GM10248 (cell line): Measurements from ENCODE around the gene OPRD1.

ENCODE experiments used
- CTCF ChIA-PET: fragments of 300-600 bp; sonication (Branson Sonifier 250); formaldehyde crosslinking; extraction: SDS; loops from one replicate; lab custom pipeline; 2021; ENCODE audit warnings: antibody characterized with exemption; lab: Yijun Ruan, JAX
- POLR2A ChIA-PET: fragments of 350-650 bp; sonication (Branson Sonifier 250); formaldehyde crosslinking; extraction: SDS; loops from one replicate; lab custom pipeline; 2020; ENCODE audit warnings: antibody characterized with exemption; lab: Yijun Ruan, JAX
- DNase-seq: peaks from one replicate; pipeline ENCODE4 v3.0.0; 2012; ENCODE audit errors: extremely low spot score
- CTCF ChIP-seq: IDR thresholded peaks from 2 replicates; pipeline ENCODE4 v1.5.1; 2012; ENCODE audit warnings: mild to moderate bottlenecking, low read depth; ENCODE audit errors: extremely low read depth, missing control alignments, control extremely low read depth

The OPRD1 gene

DNA sequence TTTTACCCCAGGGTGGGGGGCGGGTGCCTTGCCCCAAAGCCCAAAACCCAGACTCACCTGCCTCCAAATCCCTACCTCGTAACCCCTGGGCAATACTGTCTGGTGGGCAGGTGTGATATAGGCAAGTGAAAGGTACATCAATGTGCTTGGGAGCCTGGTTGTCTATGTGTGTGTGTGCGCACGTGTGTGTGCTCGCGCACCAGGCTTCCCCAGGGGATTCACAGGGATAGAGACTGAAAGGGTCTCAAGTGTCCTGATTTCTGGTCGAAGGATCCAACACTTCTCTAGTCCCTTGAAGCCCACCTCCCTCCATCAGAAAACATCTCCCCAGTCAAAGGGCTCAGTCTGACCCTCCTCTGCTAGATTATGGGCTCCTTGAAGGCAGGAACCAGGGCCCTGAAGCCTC, 73.5 kb downstream of the OPRD1 start:
- ChIA-PET POLR2A (interaction anchor here (0.5 to 0.6 kb wide), 2 partner anchors 150 to 638 kb away, joined by 3 read pairs; no protein-coding TSS in a partner anchor), CTCF (interaction anchor here (0.7 to 6.2 kb wide), 10 partner anchors 8 to 1822 kb away, joined by 3 to 253 read pairs (median 6); partner anchors contain the start of genes EPB41 and TMEM200B)
- DNase-seq, result no peak
- TF ChIP-seq CTCF, result no peak

GRCh38 chr1:28885977-28886730, 74.2 kb downstream of the OPRD1 start:
- no peak for DNase-seq
- CTCF ChIA-PET, result interaction anchor here (1.0 to 6.2 kb wide), 3 partner anchors 9 to 147 kb away, joined by 4 to 253 read pairs (median 5); no protein-coding TSS in a partner anchor
- TF ChIP-seq CTCF, result no peak
- POLR2A ChIA-PET, result interaction anchor here (0.6 kb wide), 1 partner anchor 238 kb away, joined by 3 read pairs; the partner anchor contains the start of gene RNU11

DNA sequence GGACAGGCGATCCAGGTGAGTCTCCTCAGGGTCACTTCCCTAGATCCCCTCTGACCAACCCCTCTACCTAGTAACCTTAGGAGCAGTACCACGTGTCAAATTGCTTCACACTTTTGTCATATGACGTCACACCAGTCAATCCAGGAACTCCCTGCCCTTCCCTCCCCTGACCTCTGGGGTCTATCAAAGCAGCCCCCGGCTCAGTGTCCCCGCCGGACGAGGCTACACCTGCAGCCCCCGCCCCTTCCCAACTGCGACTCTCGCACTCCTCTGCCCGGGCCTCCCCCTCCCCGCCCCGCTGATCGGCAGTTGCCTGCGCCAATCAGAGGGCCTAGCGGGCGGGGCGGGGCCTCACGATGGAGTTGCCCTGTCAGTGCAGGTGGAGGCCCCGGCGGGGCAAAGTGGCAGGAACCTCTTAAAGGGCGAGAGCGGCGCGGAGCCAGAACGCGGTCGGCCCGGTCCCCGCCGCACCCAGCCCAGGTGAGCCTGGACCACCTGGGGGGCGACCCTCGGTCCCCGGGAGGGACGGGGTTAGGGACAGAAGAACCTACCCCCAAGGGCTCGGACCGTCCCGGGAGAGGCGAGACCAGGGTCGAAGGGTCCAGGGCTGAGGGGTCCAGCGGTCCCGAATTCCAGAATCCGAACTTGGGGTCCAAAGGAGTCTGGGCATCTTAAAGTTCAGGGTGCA, 74.9 kb downstream of the OPRD1 start:
- CTCF ChIA-PET, result interaction anchor here (1.0 to 6.2 kb wide), 5 partner anchors 9 to 147 kb away, joined by 4 to 253 read pairs (median 13); no protein-coding TSS in a partner anchor
- POLR2A ChIA-PET, result interaction anchor here (0.6 kb wide), 1 partner anchor 239 kb away, joined by 3 read pairs; the partner anchor contains the start of gene RNU11
- DNase-seq, result peak; percentile 99
- TF ChIP-seq CTCF, result no peak

DNA sequence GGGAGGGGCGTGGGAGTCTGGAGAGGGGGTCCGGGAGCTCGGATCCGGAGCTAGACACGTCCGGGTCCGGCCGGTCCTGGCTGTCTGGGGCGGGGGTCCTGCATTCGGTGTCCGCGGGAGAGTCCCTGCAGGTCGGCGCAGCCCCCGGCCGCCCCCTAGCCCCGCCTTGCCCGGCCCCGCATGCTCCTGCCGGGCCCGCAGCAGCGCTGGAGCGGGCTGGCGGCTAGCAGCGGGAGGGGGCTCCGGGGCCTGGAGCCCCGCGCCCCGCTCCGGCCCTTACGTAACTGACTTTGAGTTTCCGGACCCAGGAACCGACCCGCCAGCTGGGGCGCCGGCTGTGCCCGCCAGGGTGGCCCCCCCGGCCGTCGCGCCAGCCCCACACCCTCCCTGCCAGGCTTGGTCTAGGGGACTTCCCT, 75.5 kb downstream of the OPRD1 start:
- POLR2A ChIA-PET, result no interaction called here
- peak; percentile 53 for DNase-seq
- CTCF ChIA-PET, result interaction anchor here (1.2 to 4.8 kb wide), 4 partner anchors 10 to 147 kb away, joined by 3 to 29 read pairs (median 10); no protein-coding TSS in a partner anchor
- no peak for TF ChIP-seq CTCF

DNA sequence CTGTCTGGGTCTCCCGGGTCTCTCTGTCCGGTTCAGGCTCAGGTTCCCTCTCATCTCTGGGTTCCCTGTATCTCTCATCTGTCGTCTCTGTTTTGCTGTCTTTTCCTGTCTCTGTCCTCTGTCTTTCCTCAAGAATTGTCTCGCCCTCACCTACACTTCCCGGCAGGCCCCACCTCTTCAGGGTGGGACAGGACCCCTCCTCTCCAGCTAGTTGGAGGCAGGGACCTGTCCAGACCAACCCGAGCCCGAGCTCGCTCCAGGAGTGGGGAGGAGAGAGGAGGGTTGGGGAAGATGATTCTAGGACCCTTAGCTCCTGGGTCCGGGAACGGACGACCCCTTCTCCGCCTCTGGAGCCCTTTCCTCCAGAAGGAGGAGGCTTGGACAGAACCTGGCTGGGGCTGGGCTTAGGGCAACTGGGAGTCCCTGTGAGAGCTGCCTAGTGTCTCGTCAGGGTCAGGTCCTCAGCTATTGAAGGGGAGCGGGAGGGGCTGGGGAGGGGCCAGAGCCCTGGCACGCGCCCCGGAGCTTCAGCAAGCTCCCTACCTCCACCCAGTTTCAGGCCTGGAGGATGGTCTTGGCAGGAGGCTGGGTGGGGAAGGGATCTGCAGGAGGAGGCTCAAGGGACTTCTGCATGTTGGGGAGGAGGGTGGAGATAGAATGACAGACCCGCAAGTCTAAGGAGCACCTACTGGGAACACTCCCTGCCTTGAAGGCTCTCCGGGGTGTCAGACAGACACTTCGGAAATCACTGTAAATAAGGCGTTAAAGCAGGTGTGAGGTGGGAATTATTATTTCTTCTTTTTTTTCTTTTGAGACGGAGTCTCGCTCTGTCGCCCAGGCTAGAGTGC, 76.1 kb downstream of the OPRD1 start:
- TF ChIP-seq CTCF, result no peak
- ChIA-PET CTCF (interaction anchor here (1.2 to 4.8 kb wide), 4 partner anchors 10 to 146 kb away, joined by 3 to 29 read pairs (median 10); no protein-coding TSS in a partner anchor), POLR2A (no interaction called here)
- no peak for DNase-seq

- CTCF ChIA-PET, result interaction anchor here (1.1 to 4.8 kb wide), 3 partner anchors 10 to 14 kb away, joined by 5 to 29 read pairs (median 6); no protein-coding TSS in a partner anchor
- no peak for DNase-seq
- POLR2A ChIA-PET, result no interaction called here
- TF ChIP-seq CTCF, result no peak
Measured at GRCh38 chr1:28888915-28889314, 76.9 kb downstream of the OPRD1 start.
